ENCODE measurements around the gene PLA2R1. TPM values are rescaled to one million over a fixed set of nuclear protein-coding genes. Genes with fewer than 3 reads are reported as not detected.

The PLA2R1 gene
- total RNA-seq, 1 donor from 2014 or later, result 0.34 TPM

GRCh38 chr2:159891917-159892730, 170.3 kb downstream of the PLA2R1 start:
- DNase-seq, result no peak

GRCh38 chr2:159891267-159891588, 171.2 kb downstream of the PLA2R1 start:
- H3K9me3 Mint-ChIP-seq (ENCODE audit: unreplicated experiment), result no peaks in the 10 kb centered on the region
- no peak for DNase-seq
- H3K27me3 Mint-ChIP-seq (ENCODE audit: unreplicated experiment), result no peaks in the 10 kb centered on the region
- peaks cover 4% of the 10 kb centered on the region for H3K36me3 Mint-ChIP-seq (ENCODE audit: unreplicated experiment)
- H3K4me3 Mint-ChIP-seq (ENCODE audit: unreplicated experiment), result no peak overlapping the region
- no peak for TF ChIP-seq CTCF (IDR thresholded peaks at IDR 0.05; ENCODE audit: partially characterized antibody, unreplicated experiment)
- no peak overlapping the region for H3K27ac Mint-ChIP-seq (ENCODE audit: unreplicated experiment)
- H3K4me1 Mint-ChIP-seq (ENCODE audit: low read depth, unreplicated experiment), result no peaks in the 10 kb centered on the region

More at GRCh38 chr2:159891917-159892730, 170.3 kb downstream of the PLA2R1 start:
- Mint-ChIP-seq H3K4me3 (ENCODE audit: unreplicated experiment) (no peak overlapping the region), H3K27me3 (ENCODE audit: unreplicated experiment) (no peaks in the 10 kb centered on the region), H3K36me3 (ENCODE audit: unreplicated experiment) (peaks cover 4% of the 10 kb centered on the region), H3K9me3 (ENCODE audit: unreplicated experiment) (no peaks in the 10 kb centered on the region), H3K4me1 (ENCODE audit: low read depth, unreplicated experiment) (no peaks in the 10 kb centered on the region), H3K27ac (ENCODE audit: unreplicated experiment) (no peak overlapping the region)
- TF ChIP-seq CTCF (IDR thresholded peaks at IDR 0.05; ENCODE audit: partially characterized antibody, unreplicated experiment), result no peak

- H3K27ac Mint-ChIP-seq (ENCODE audit: unreplicated experiment), result no peak overlapping the region
- H3K27me3 Mint-ChIP-seq (ENCODE audit: unreplicated experiment), result no peaks in the 10 kb centered on the region
- no peak for TF ChIP-seq CTCF (IDR thresholded peaks at IDR 0.05; ENCODE audit: partially characterized antibody, unreplicated experiment)
- no peaks in the 10 kb centered on the region for H3K9me3 Mint-ChIP-seq (ENCODE audit: unreplicated experiment)
- no peak overlapping the region for H3K4me3 Mint-ChIP-seq (ENCODE audit: unreplicated experiment)
- peaks cover 4% of the 10 kb centered on the region for H3K36me3 Mint-ChIP-seq (ENCODE audit: unreplicated experiment)
- DNase-seq, result no peak
- H3K4me1 Mint-ChIP-seq (ENCODE audit: low read depth, unreplicated experiment), result no peaks in the 10 kb centered on the region
These were observed 171.7 kb downstream of the PLA2R1 start for GRCh38 chr2:159890551-159891266.

- H3K27ac Mint-ChIP-seq (ENCODE audit: unreplicated experiment), result peak overlapping the region; percentile 53
- no peak for DNase-seq
- H3K4me1 Mint-ChIP-seq (ENCODE audit: low read depth, unreplicated experiment), result peaks cover 4% of the 10 kb centered on the region
- no peak overlapping the region for H3K4me3 Mint-ChIP-seq (ENCODE audit: unreplicated experiment)
- TF ChIP-seq CTCF (IDR thresholded peaks at IDR 0.05; ENCODE audit: partially characterized antibody, unreplicated experiment), result no peak
- H3K36me3 Mint-ChIP-seq (ENCODE audit: unreplicated experiment), result no peaks in the 10 kb centered on the region
- no peaks in the 10 kb centered on the region for H3K9me3 Mint-ChIP-seq (ENCODE audit: unreplicated experiment)
- H3K27me3 Mint-ChIP-seq (ENCODE audit: unreplicated experiment), result no peaks in the 10 kb centered on the region
These were observed 180.2 kb downstream of the PLA2R1 start for GRCh38 chr2:159882130-159882745.

Other genes starting within 250 kb of the PLA2R1 start
- gene LY75, start 157.9 kb downstream of the PLA2R1 start, total RNA-seq (ENCODE audit: unreplicated experiment), result 0.42 TPM
- not detected for gene ITGB6, start 137.7 kb upstream of the PLA2R1 start, total RNA-seq (ENCODE audit: unreplicated experiment)